Stimulated activated CD4-positive, alpha-beta T cell treated with anti-CD3 and anti-CD28 coated beads, Interleukin-4, amount 100 ng/mL, for 1 hour (primary cell): ENCODE results near the gene XRN1.

ENCODE experiments used
- DNase-seq: peaks from one replicate; pipeline ENCODE4 v3.0.0-alpha.2; 2020

Gene XRN1

DNA sequence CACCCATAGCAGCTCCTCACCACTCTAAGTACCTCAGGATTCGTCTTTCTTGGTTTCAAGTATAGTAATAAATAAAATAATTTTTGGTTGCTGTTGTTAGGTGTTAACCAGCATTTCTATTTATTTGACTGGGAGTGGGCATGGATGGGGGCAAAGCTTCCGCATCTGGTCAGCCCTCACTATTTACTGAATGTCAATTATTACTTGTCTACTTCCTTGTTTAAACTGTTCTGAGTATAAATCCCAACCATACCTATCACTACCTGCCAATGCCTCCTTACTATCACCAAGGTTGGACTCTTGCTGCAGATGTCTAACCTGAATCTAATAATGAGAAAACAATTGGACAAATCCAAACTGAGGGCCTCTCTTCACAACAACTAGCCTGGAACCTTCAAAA, 180.6 kb downstream of the XRN1 start:
- no peak for DNase-seq

DNA sequence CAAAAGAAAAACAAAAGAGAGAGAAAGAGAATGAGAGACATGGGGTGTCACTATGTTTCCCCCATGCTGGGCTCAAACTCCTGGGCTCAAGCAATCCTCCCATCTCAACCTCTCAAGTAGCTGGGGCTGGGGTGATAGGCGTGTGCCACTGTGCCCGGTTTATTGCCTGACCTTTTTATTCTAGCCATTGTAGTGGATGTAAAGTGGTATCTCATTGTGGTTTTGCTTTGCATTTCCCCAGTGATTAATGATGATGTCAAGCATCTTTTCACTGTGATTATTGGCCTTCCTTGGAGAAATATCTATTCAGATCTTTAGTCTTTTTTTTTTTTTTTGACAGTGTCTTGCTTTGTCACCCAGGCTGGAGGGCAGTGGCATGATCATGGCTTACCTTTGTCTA, 184.7 kb downstream of the XRN1 start:
- DNase-seq = no peak

DNA sequence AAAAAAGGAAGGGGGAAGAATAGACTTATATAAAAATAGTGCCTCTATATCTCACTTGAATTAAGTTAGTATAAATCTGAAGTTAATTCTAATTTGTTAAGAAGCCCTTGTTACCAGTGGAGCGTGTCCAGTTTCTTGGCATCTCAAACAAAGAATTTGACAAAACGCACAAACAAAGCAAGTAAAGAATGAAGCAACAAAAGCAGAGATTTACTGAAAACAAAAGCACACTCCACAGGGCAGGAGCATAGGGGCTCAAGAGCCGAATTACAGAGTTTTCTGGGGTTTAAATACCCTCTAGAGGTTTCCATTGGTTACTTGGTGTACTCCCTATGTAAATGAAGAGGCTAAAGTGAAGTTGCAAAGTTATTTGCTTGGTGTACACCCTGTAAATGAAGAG, 188.5 kb downstream of the XRN1 start:
- no peak for DNase-seq

DNA sequence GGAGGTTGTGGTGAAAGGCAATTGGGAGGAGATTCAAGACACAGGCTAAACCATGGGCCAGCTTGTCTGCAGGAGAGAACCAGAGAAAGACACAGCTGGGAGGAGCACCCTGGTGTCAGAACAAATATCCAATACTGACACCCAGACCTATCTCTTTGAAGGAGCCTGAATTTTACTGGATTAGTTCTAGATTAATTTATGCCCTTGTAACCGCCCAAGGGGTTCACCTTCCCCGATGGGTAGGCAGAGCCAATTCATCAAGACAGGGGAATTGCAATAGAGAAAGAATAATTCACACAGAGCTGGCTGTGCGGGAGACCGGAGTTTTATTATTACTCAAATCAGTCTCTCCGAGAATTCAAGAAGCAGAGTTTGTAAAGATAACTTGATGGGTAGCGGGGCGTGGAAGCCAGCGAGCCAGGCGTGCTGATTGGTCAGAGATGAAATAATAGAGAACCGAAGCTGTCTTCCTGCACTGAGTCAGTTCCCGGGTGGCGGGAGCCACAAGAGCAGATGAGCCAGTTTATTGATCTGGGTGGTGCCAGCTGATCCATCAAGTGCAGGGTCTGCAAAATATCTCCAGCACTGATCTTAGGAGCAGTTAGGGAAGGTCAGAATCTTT, 191.0 kb downstream of the XRN1 start:
- no peak for DNase-seq
